DOHH2 (cell line): ENCODE results near the gene CAPN3.

Experiments
- H3F3A ChIP-seq: fragments of 200-600 bp; sonication (generic), shearing (Covaris generic); 2 replicates; pipeline ENCODE4 v1.6.0; 2016; ENCODE audit warnings: antibody characterized with exemption, mild to moderate bottlenecking; ENCODE audit not compliant: control insufficient read depth, insufficient read depth
- H3K27ac ChIP-seq: fragments of 200-600 bp; sonication (generic); 2 replicates; pipeline ENCODE4 v1.5.1; 2014; ENCODE audit warnings: low read depth, mild to moderate bottlenecking, low read length, moderate library complexity
- H3K27me3 ChIP-seq: fragments of 200-600 bp; sonication (generic); 2 replicates; pipeline ENCODE4 v1.6.1; 2014; ENCODE audit warnings: mild to moderate bottlenecking, low read length, mixed read lengths; ENCODE audit not compliant: control insufficient read depth
- H3K36me3 ChIP-seq: fragments of 200-600 bp; sonication (generic); 2 replicates; pipeline ENCODE4 v1.6.1; 2014; ENCODE audit warnings: mild to moderate bottlenecking, low read length, moderate library complexity, mixed read lengths; ENCODE audit not compliant: control insufficient read depth
- H3K4me1 ChIP-seq: fragments of 200-600 bp; sonication (generic); 2 replicates; pipeline ENCODE4 v1.6.1; 2014; ENCODE audit warnings: mild to moderate bottlenecking, low read length, mixed read lengths; ENCODE audit not compliant: control insufficient read depth
- H3K4me2 ChIP-seq: fragments of 200-600 bp; sonication (generic); 2 replicates; pipeline ENCODE4 v1.6.0; 2014; ENCODE audit warnings: mild to moderate bottlenecking, low read length, moderate library complexity
- H3K4me3 ChIP-seq: fragments of 200-600 bp; sonication (generic); 2 replicates; pipeline ENCODE4 v1.5.1; 2014; ENCODE audit warnings: mild to moderate bottlenecking, low read length, mixed read lengths
- H3K79me2 ChIP-seq: fragments of 200-600 bp; sonication (generic); 2 replicates; pipeline ENCODE4 v1.6.1; 2014; ENCODE audit warnings: mild to moderate bottlenecking, low read length, mixed read lengths; ENCODE audit not compliant: control insufficient read depth
- H3K9me2 ChIP-seq: fragments of 200-600 bp; sonication (generic); replicated peaks from 2 replicates; pipeline ENCODE4 v1.6.1; 2014; ENCODE audit warnings: mild to moderate bottlenecking, low read length, mixed read lengths; ENCODE audit not compliant: control insufficient read depth
- H3K9me3 ChIP-seq: fragments of 200-600 bp; sonication (generic); 2 replicates; pipeline ENCODE4 v1.6.1; 2014; ENCODE audit warnings: antibody characterized with exemption, low read length, mixed read lengths; ENCODE audit not compliant: control insufficient read depth, insufficient read depth
- H4K20me1 ChIP-seq: fragments of 200-600 bp; sonication (generic); 2 replicates; pipeline ENCODE4 v1.6.0; 2014; ENCODE audit warnings: low read depth, mild to moderate bottlenecking, antibody characterized with exemption, low read length, moderate library complexity; ENCODE audit not compliant: control insufficient read depth, insufficient read depth
- CTCF ChIP-seq: fragments of 200-600 bp; sonication (generic); IDR thresholded peaks from one replicate; pipeline ENCODE4 v1.5.1; 2014; ENCODE audit warnings: antibody characterized with exemption, mild to moderate bottlenecking, low read depth, low read length; ENCODE audit not compliant: poor library complexity, severe bottlenecking
- EZH2phosphoT487 ChIP-seq: fragments of 200-600 bp; sonication (generic); IDR thresholded peaks from 2 replicates; pipeline ENCODE4 v1.6.1; 2017; ENCODE audit warnings: borderline replicate concordance, mild to moderate bottlenecking, antibody characterized with exemption, low read length, moderate library complexity, mixed read lengths

CAPN3 gene

GRCh38 chr15:42402455-42403205 lies 43.3 kb downstream of the CAPN3 start:
- no peak overlapping the region for H3K4me3 ChIP-seq
- no peaks in the 10 kb centered on the region for H3K9me2 ChIP-seq
- no peaks in the 10 kb centered on the region for H4K20me1 ChIP-seq
- no peaks in the 10 kb centered on the region for H3K9me3 ChIP-seq
- no peaks in the 10 kb centered on the region for H3K27me3 ChIP-seq
- no peaks in the 10 kb centered on the region for H3K36me3 ChIP-seq
- no peak overlapping the region for H3K4me2 ChIP-seq
- TF ChIP-seq EZH2phosphoT487 (no peak), CTCF (no peak)
- no peaks in the 10 kb centered on the region for H3F3A ChIP-seq
- no peaks in the 10 kb centered on the region for H3K79me2 ChIP-seq
- no peak overlapping the region for H3K27ac ChIP-seq
- H3K4me1 ChIP-seq: peaks cover 5% of the 10 kb centered on the region

- no peaks in the 10 kb centered on the region for H3F3A ChIP-seq
- H3K4me1 ChIP-seq: peaks cover 5% of the 10 kb centered on the region
- no peak overlapping the region for H3K27ac ChIP-seq
- H3K4me2 ChIP-seq: no peak overlapping the region
- TF ChIP-seq EZH2phosphoT487 (no peak), CTCF (no peak)
- H3K9me2 ChIP-seq: no peaks in the 10 kb centered on the region
- H3K36me3 ChIP-seq: no peaks in the 10 kb centered on the region
- H3K79me2 ChIP-seq: no peaks in the 10 kb centered on the region
- H3K9me3 ChIP-seq: no peaks in the 10 kb centered on the region
- no peak overlapping the region for H3K4me3 ChIP-seq
- H4K20me1 ChIP-seq: no peaks in the 10 kb centered on the region
- no peaks in the 10 kb centered on the region for H3K27me3 ChIP-seq
These were observed 44.1 kb downstream of the CAPN3 start for GRCh38 chr15:42403389-42403788.

- TF ChIP-seq CTCF: no peak
- no peak for TF ChIP-seq EZH2phosphoT487
- Histone ChIP-seq H3K36me3 (no peaks in the 10 kb centered on the region), H3F3A (no peaks in the 10 kb centered on the region), H3K9me3 (no peaks in the 10 kb centered on the region), H4K20me1 (no peaks in the 10 kb centered on the region), H3K4me3 (no peak overlapping the region), H3K79me2 (no peaks in the 10 kb centered on the region), H3K27ac (no peak overlapping the region), H3K9me2 (no peaks in the 10 kb centered on the region), H3K4me1 (peaks cover 5% of the 10 kb centered on the region), H3K4me2 (no peak overlapping the region), H3K27me3 (no peaks in the 10 kb centered on the region)
These were observed 45.3 kb downstream of the CAPN3 start for GRCh38 chr15:42404461-42405235.
